Heart left ventricle (tissue), 16 donors: ENCODE measurements around the gene MFGE8. TPM values are rescaled to one million over a fixed set of nuclear protein-coding genes. Genes with fewer than 3 reads are reported as not detected.

Experiments
- ATAC-seq, 4 donors: fragments of 200-7000 bp; cut with Tn5 transposase; one replicate each; pipeline ENCODE4 v1.9.1; 2020 to 2022; ENCODE audit warnings: moderate library complexity in 4 of 4, mild to moderate bottlenecking in 3 of 4, moderate number of reproducible peaks in 1 of 4
- DNase-seq, 5 donors: peaks; one replicate each; pipeline ENCODE4 v3.0.0-alpha.2; 2020
- H3K27ac ChIP-seq, 12 donors: fragments of 200-600 bp; sonication (generic) in 4 of 12; one replicate each; pipeline versions ENCODE4 v1.5.0 to v1.8.0; 2016 to 2022; ENCODE audit warnings: mild to moderate bottlenecking in 2 of 12
- H3K27me3 ChIP-seq, 9 donors: fragments of 200-600 bp; sonication (generic) in 2 of 9; one replicate each; pipeline versions ENCODE4 v1.5.1 to v1.8.0; 2016 to 2022; ENCODE audit warnings: mild to moderate bottlenecking in 3 of 9
- H3K36me3 ChIP-seq, 9 donors: fragments of 200-600 bp; sonication (generic) in 2 of 9; one replicate each; pipeline versions ENCODE4 v1.5.0 to v1.8.0; 2018 to 2022; ENCODE audit warnings: mild to moderate bottlenecking in 2 of 9
- H3K4me1 ChIP-seq, 12 donors: fragments of 200-600 bp; sonication (generic) in 4 of 12; one replicate each; pipeline versions ENCODE4 v1.5.0 to v1.8.0; 2016 to 2022; ENCODE audit warnings: mild to moderate bottlenecking in 3 of 12
- H3K4me3 ChIP-seq, 12 donors: fragments of 200-600 bp; sonication (generic) in 4 of 12; one replicate each; pipeline versions ENCODE4 v1.5.0 to v1.8.0; 2017 to 2022; ENCODE audit warnings: mild to moderate bottlenecking in 9 of 12, moderate library complexity in 4 of 12
- H3K9me3 ChIP-seq, 12 donors: fragments of 200-600 bp; sonication (generic) in 4 of 12; one replicate each; pipeline versions ENCODE4 v1.5.0 to v1.8.0; 2016 to 2022; ENCODE audit warnings: mild to moderate bottlenecking in 1 of 12
- POLR2A ChIP-seq, 2 donors: fragments of 450-650 bp; IDR thresholded peaks; one replicate each; pipeline ENCODE4 v1.6.1; 2017; ENCODE audit warnings: antibody characterized with exemption in 2 of 2, mild to moderate bottlenecking in 2 of 2, moderate library complexity in 2 of 2
- WGBS, 4 donors: extraction: QIAGEN DNeasy Blood & Tissue Kit in 2 of 4; methylation state at CpG; one replicate each; pipeline versions ENCODE4 v1.1.5 to v1.1.7; 2013 to 2018; 5-methylcytosine and 5-hydroxymethylcytosine counted together
- intact Hi-C, 10 donors: fragments of 100-400 bp; cut with DNase I; formaldehyde crosslinking; loops; one replicate each; pipeline versions ENCODE4 v1.11.1 to v1.14.2; 2022
- polyA plus RNA-seq, 2 donors: library from polyadenylated mRNA; stranded (reverse); fragments of 200-250 nt; gene quantifications; one replicate each; pipeline ENCODE4 v1.2.3, GENCODE V29; 2013
- total RNA-seq, 9 donors: library from RNA; depleted of rRNA in 2 of 9; stranded (reverse); fragments of >200 nt in 2 of 9; fragmentation: NEBNext Ultra II Directional in 3 of 9; extraction: Animal tissue kit (Norgen Biotek cat#: 25700) in 3 of 9; gene quantifications; one replicate each; pipeline versions ENCODE4 v1.1.0 to v1.2.4, GENCODE V29; 2016 to 2023
- TF ChIP-seq, protein P1 (sequence below), 12 donors: fragments of 200-600 bp; sonication (generic) in 4 of 12; IDR thresholded peaks; one replicate each; pipeline versions ENCODE4 v1.5.0 to v1.8.0; 2018 to 2022; ENCODE audit warnings: antibody characterized with exemption in 12 of 12, mild to moderate bottlenecking in 5 of 12
- donor health status: ischemic (EF 13 %, LVEDD 7.1; RV severe dilation, severe dysfunction).
- donor health status: healthy with polysubstance abuse.
- donor health status: DM: no; HTN: yes; CAD: no.
- donor health status: DM: no; HTN: no; CAD: no.
- donor health status: ischemic (EF 25% LVEDD 6.9; RV normal size, moderate dysfunction).
- donor health status: ischemic (EF 25% LVEDD 5.7; RV mildly dilated, moderate dysfunction).
- donor health status: healthy.
- donor health status: DM: yes; HTN: yes; CAD: no.
- donor health status: ischemic (EF 35%, LVEDD 5.7; RV mildly dilated, moderate dysfunction).
- donor health status: nonischemic (EF 11% LVEDD 7.7; RV severe dilation, severe dysfunction).
- donor health status: DM: yes; HTN: yes; CAD: no.
- donor health status: PGD.
- donor health status: ischemic (EF 29% LVEDD 5.4; RV normal size, mild dysfunction).
- donor health status: nonischemic (EF 23%, LVEDD 6.1; RV moderate dilation, normal function).

The MFGE8 gene
- total and polyA plus RNA-seq, 11 donors = 352 to 732 (median 556) TPM

DNA sequence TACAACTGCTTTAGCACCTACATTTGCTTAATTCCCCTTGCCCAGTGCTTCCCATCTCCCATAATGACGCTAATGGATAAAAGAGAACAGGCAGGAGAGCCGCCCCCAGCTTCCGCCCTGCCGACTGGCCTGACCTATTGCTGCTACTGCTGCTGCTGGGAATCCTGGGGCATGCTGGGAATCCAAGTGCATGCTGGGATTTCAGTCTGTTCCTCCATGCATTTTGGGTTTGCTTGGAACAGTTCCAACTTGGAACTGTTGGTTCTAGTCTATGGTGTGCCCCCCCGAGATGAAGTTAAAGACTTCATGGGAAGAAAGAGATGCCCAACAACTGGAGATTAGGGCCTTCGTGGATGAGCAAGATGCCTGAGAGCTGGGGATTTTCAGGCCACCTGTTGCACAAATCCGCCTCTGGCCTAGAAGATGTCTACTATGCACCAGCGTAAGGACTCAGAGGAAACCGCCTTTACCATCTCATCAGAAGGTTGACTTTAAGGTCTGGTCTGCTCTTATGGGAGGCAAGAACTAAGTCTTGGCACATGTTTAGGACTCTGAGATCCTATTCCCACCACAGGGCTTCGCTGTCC, 46.8 kb downstream of the MFGE8 start:
- intact Hi-C loops = no loop called here
- ATAC-seq (no peak), DNase-seq (no peak)
- Histone ChIP-seq H3K27ac (no peak overlapping the region), H3K27me3 (no peaks in the 10 kb centered on the region), H3K4me3 (no peak overlapping the region), H3K36me3 (no peaks in the 10 kb centered on the region), H3K9me3 (no peaks in the 10 kb centered on the region), H3K4me1 (no peaks in the 10 kb centered on the region)
- TF ChIP-seq, protein P1, sequence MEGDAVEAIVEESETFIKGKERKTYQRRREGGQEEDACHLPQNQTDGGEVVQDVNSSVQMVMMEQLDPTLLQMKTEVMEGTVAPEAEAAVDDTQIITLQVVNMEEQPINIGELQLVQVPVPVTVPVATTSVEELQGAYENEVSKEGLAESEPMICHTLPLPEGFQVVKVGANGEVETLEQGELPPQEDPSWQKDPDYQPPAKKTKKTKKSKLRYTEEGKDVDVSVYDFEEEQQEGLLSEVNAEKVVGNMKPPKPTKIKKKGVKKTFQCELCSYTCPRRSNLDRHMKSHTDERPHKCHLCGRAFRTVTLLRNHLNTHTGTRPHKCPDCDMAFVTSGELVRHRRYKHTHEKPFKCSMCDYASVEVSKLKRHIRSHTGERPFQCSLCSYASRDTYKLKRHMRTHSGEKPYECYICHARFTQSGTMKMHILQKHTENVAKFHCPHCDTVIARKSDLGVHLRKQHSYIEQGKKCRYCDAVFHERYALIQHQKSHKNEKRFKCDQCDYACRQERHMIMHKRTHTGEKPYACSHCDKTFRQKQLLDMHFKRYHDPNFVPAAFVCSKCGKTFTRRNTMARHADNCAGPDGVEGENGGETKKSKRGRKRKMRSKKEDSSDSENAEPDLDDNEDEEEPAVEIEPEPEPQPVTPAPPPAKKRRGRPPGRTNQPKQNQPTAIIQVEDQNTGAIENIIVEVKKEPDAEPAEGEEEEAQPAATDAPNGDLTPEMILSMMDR (IDR thresholded peaks at IDR 0.05) = no peak
- TF ChIP-seq POLR2A (IDR thresholded peaks at IDR 0.05) = no peak
- 88 to 93% (median 91%) methylated on average over 10 of the region's 10 CpGs for WGBS, 4 donors

DNA sequence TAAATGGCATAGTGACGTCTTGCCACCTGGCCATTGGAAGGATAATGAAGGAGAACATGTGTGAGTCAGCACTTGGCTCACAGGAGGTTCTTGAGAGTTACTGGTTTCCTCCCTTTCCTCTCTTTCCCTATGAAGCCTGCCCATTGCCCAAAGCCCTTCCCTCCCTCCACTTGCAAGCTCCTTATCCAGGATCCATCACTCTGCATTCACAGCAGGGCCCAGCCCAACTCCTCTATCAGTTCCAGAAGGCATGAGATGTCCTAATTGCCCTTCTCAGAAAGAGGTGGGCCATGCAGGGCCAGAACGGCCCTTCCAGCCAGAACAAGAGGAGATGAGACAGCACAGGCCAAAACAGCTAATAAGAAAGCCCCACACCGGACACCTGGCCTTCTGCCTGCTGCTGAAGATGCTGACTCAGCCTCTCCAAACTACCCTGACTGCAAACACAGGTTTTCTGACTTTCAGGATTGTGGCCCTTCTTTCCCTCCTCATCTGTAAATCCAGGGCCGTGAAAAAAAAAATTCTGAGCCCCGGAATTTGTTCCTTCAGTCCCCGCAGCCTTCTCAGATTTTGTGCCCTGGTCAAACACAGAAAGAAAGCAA, 47.6 kb downstream of the MFGE8 start:
- Histone ChIP-seq H3K9me3 (no peaks in the 10 kb centered on the region), H3K4me3 (no peak overlapping the region), H3K4me1 (no peaks in the 10 kb centered on the region), H3K27ac (no peak overlapping the region), H3K27me3 (no peaks in the 10 kb centered on the region), H3K36me3 (no peaks in the 10 kb centered on the region)
- ATAC-seq = no peak
- TF ChIP-seq, protein P1 (IDR thresholded peaks at IDR 0.05) = no peak
- TF ChIP-seq POLR2A (IDR thresholded peaks at IDR 0.05) = no peak
- no peak for DNase-seq
- 73 to 80% (median 79%) methylated on average over 6 of the region's 6 CpGs for WGBS, 4 donors
- intact Hi-C loops = no loop called here

DNA sequence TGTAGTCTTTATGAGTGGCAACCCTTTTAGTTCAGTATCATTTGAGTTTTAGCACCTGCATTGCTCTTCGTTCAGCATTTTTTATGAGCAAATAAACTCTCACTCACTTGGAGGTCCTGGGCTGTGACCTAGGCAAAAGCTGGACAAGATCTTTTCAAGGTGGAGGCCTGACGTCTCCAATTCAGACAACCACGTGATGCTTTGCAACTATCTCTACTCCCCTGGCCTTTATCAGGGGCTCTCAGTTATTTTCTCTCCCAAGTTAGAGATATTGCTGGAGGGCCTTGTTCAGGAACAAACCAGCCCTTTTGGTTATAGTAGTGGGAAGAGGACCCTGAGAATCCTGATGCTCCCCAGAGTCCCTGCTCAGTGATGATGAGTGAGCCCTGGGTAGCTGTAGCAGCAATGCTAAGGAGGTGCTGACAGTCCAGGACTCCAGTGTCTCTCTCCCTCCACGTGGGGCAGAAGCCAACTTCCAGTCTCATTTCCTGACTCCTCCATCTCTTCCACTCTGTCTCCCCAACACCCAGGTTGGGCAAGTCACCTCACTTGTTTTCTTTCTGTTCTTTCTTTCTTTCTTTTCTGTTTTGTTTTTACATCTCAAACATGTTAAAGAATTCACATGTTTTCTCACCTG, 48.2 kb downstream of the MFGE8 start:
- Histone ChIP-seq H3K36me3 (no peaks in the 10 kb centered on the region), H3K9me3 (no peaks in the 10 kb centered on the region), H3K4me3 (no peak overlapping the region), H3K4me1 (no peaks in the 10 kb centered on the region), H3K27me3 (no peaks in the 10 kb centered on the region), H3K27ac (no peak overlapping the region)
- 36 to 52% (median 45%) methylated on average over 4 of the region's 4 CpGs for WGBS, 4 donors
- TF ChIP-seq, protein P1 (IDR thresholded peaks at IDR 0.05) = no peak
- TF ChIP-seq POLR2A (IDR thresholded peaks at IDR 0.05) = no peak
- intact Hi-C loops = no loop called here
- ATAC-seq (no peak), DNase-seq (no peak)

DNA sequence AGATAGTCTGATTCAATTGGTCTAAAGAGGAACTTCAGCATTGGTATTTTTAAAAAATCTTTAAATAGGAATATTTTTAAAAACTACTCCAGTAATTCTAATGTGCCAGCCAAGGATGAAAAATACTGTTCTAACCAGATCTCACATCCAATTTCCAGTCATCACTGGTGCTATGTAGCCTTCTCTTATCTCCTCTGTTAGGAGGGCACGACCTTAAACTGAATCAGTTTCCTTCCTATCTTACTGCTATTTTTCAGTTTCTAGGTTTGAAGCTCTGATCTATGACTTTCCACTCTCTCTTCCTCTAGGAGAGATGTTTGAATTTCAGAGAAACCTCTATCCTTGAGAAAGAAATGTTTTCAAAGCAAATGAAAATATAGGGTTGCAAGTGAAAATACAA, 49.8 kb downstream of the MFGE8 start:
- H3K27ac ChIP-seq = no peak overlapping the region
- ATAC-seq (no peak), DNase-seq (no peak)
- WGBS, 4 donors = 38 to 48% (median 42%) methylated on average over 1 of the region's 1 CpG
- H3K9me3 ChIP-seq = no peaks in the 10 kb centered on the region
- intact Hi-C loops = no loop called here
- no peak overlapping the region for H3K4me3 ChIP-seq
- no peaks in the 10 kb centered on the region for H3K4me1 ChIP-seq
- TF ChIP-seq POLR2A (IDR thresholded peaks at IDR 0.05) = no peak
- TF ChIP-seq, protein P1 (IDR thresholded peaks at IDR 0.05) = no peak
- H3K27me3 ChIP-seq = no peaks in the 10 kb centered on the region
- H3K36me3 ChIP-seq = no peaks in the 10 kb centered on the region
